IPS-20b (cell line): ENCODE results near the gene NAP1L4.
A peak's percentile ranks its signal among the peaks of the same experiment; 100 is the strongest.

Experiments
- H3K27ac ChIP-seq: one replicate; pipeline ENCODE4 v1.5.1; 2013; ENCODE audit warnings: low read length
- H3K27me3 ChIP-seq: 2 replicates; pipeline ENCODE4 v1.6.1; 2013; ENCODE audit warnings: mild to moderate bottlenecking, low read length, inconsistent platforms; ENCODE audit not compliant: insufficient read depth
- H3K36me3 ChIP-seq: 2 replicates; pipeline ENCODE4 v1.6.1; 2013; ENCODE audit warnings: low read depth, mild to moderate bottlenecking, inconsistent platforms, low read length, moderate library complexity; ENCODE audit not compliant: insufficient read depth
- H3K4me1 ChIP-seq: 2 replicates; pipeline ENCODE4 v1.6.1; 2013; ENCODE audit warnings: mild to moderate bottlenecking, control low read depth, inconsistent platforms, low read length, moderate library complexity; ENCODE audit not compliant: insufficient read depth
- H3K4me3 ChIP-seq: 2 replicates; pipeline ENCODE4 v1.5.1; 2013; ENCODE audit warnings: mild to moderate bottlenecking, low read length, inconsistent platforms
- H3K9ac ChIP-seq: 2 replicates; pipeline ENCODE4 v1.6.1; 2013; ENCODE audit warnings: low read depth, mild to moderate bottlenecking, inconsistent platforms, low read length, moderate library complexity
- H3K9me3 ChIP-seq: 2 replicates; pipeline ENCODE4 v1.6.1; 2013; ENCODE audit warnings: mild to moderate bottlenecking, low read depth, low read length, inconsistent platforms; ENCODE audit not compliant: insufficient read depth

NAP1L4 gene

GRCh38 chr11:2989551-2989950, 2.6 kb downstream of the NAP1L4 start:
- Histone ChIP-seq H3K9me3 (no peaks in the 10 kb centered on the region), H3K4me1 (peaks cover 22% of the 10 kb centered on the region), H3K27ac (no peak overlapping the region), H3K27me3 (no peaks in the 10 kb centered on the region), H3K36me3 (peaks cover 13% of the 10 kb centered on the region), H3K9ac (peak overlapping the region; percentile 95; the same call in 1 of the 2 replicates), H3K4me3 (peak overlapping the region; percentile 100)

- H3K27ac ChIP-seq: no peak overlapping the region
- no peaks in the 10 kb centered on the region for H3K27me3 ChIP-seq
- peaks cover 22% of the 10 kb centered on the region for H3K4me1 ChIP-seq
- peaks cover 17% of the 10 kb centered on the region for H3K36me3 ChIP-seq
- H3K4me3 ChIP-seq: peak overlapping the region; percentile 100
- no peaks in the 10 kb centered on the region for H3K9me3 ChIP-seq
- H3K9ac ChIP-seq: peak overlapping the region; percentile 95; the same call in 1 of the 2 replicates
Measured at GRCh38 chr11:2989006-2989405, 3.1 kb downstream of the NAP1L4 start.

- H3K27ac ChIP-seq: no peak overlapping the region
- H3K36me3 ChIP-seq: peaks cover 17% of the 10 kb centered on the region
- no peaks in the 10 kb centered on the region for H3K27me3 ChIP-seq
- H3K4me3 ChIP-seq: peak overlapping the region; percentile 100
- H3K9me3 ChIP-seq: no peaks in the 10 kb centered on the region
- peaks cover 21% of the 10 kb centered on the region for H3K4me1 ChIP-seq
- peak overlapping the region; percentile 95; the same call in 1 of the 2 replicates for H3K9ac ChIP-seq
Measured at GRCh38 chr11:2987881-2988861, 4.0 kb downstream of the NAP1L4 start.

- peaks cover 23% of the 10 kb centered on the region for H3K36me3 ChIP-seq
- no peaks in the 10 kb centered on the region for H3K9me3 ChIP-seq
- no peak overlapping the region for H3K27ac ChIP-seq
- no peaks in the 10 kb centered on the region for H3K27me3 ChIP-seq
- no peak overlapping the region for H3K4me3 ChIP-seq
- H3K4me1 ChIP-seq: peaks cover 10% of the 10 kb centered on the region
- H3K9ac ChIP-seq: no peak overlapping the region
Measured at GRCh38 chr11:2983908-2984307, 8.2 kb downstream of the NAP1L4 start.

DNA sequence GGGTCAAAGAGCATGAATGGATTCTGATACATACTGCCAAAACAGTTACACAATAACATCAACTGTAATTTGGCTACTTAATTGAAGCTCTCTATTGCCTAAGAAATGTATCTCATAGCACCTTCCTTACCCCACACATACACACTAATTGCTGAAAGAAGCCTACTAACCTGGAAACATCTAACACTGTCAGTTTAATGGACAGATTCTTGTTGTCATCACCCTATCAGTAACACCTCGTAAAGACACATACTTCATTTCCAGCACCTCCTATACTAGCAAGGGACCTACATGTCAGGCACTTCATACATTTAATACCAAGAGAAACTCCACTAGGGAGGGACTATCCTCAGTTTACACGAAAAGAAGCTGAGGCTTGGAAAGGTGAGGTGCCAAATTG, 9.9 kb downstream of the NAP1L4 start:
- Histone ChIP-seq H3K27ac (no peak overlapping the region), H3K9me3 (no peaks in the 10 kb centered on the region), H3K4me3 (no peak overlapping the region), H3K4me1 (no peaks in the 10 kb centered on the region), H3K27me3 (no peaks in the 10 kb centered on the region), H3K9ac (no peak overlapping the region), H3K36me3 (peaks cover 34% of the 10 kb centered on the region)

DNA sequence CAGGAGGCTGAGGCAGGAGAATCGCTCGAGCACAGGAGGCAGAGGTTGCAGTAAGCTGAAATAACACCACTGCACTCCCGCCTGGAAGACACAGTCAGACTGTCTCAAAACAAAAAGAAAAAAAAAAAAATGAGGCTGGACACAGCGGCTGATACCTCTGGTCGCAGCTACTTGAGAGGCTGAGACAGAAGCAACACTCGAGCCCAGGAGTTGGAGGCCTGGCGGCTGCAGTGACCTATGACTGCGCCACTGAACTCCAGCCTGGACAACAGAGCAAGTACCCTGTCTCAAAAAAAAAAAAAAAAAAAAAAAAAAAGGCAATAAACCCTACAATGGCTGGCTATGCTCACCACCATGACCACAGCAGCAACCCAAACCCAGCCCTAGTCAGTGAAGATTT, 11.0 kb downstream of the NAP1L4 start:
- Histone ChIP-seq H3K9ac (no peak overlapping the region), H3K4me1 (no peaks in the 10 kb centered on the region), H3K27ac (no peak overlapping the region), H3K9me3 (no peaks in the 10 kb centered on the region), H3K4me3 (no peak overlapping the region), H3K36me3 (peaks cover 39% of the 10 kb centered on the region), H3K27me3 (no peaks in the 10 kb centered on the region)

GRCh38 chr11:2980168-2980840, 11.8 kb downstream of the NAP1L4 start:
- no peaks in the 10 kb centered on the region for H3K4me1 ChIP-seq
- H3K9me3 ChIP-seq: no peaks in the 10 kb centered on the region
- H3K27me3 ChIP-seq: no peaks in the 10 kb centered on the region
- no peak overlapping the region for H3K27ac ChIP-seq
- peaks cover 48% of the 10 kb centered on the region for H3K36me3 ChIP-seq
- no peak overlapping the region for H3K4me3 ChIP-seq
- H3K9ac ChIP-seq: no peak overlapping the region

DNA sequence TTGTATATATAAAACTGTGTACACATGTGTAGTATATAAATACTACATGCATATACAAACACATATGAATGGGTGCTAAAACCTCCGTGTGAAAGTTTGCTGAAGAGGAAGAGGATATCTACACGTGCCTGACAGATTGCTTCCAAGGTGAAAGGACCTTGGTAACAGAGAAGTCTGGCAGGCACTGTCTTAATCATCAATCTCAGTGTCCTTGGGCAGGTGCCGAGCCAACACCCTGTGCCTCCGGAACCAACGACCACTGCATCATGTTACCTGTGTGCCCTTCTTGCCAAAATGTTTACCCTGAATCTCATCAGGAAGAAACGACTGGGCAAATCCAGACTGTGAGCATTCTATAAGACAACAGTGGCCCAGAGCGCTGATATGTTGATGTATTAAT, 15.0 kb downstream of the NAP1L4 start:
- Histone ChIP-seq H3K27ac (no peak overlapping the region), H3K9ac (no peak overlapping the region), H3K9me3 (no peaks in the 10 kb centered on the region), H3K4me3 (no peak overlapping the region), H3K4me1 (no peaks in the 10 kb centered on the region), H3K27me3 (no peaks in the 10 kb centered on the region), H3K36me3 (peaks cover 73% of the 10 kb centered on the region)

GRCh38 chr11:2976294-2977063, 15.7 kb downstream of the NAP1L4 start:
- H3K9ac ChIP-seq: no peak overlapping the region
- H3K36me3 ChIP-seq: peaks cover 80% of the 10 kb centered on the region
- no peaks in the 10 kb centered on the region for H3K27me3 ChIP-seq
- H3K4me3 ChIP-seq: no peak overlapping the region
- no peaks in the 10 kb centered on the region for H3K9me3 ChIP-seq
- H3K27ac ChIP-seq: no peak overlapping the region
- H3K4me1 ChIP-seq: no peaks in the 10 kb centered on the region

DNA sequence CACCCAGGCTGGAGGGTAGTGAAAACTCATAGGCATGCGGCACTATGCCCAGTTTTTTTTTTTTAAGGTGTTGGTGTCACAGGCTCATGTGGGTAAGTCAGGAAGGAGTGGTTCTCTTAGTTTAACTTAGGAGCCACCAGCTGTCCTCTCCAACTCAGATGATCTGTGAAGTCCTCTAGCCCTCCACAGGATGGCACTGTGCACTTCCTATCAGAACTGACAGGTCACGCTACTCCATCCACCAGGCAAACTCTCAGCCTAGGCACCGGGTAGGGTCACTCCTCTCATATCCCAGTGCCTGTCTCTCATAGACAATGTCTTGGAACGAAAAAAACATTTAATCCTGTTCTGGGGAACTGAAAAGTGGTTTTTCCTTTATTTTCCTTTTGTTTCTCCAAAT, 16.5 kb downstream of the NAP1L4 start:
- Histone ChIP-seq H3K4me1 (no peaks in the 10 kb centered on the region), H3K27ac (no peak overlapping the region), H3K9me3 (no peaks in the 10 kb centered on the region), H3K4me3 (no peak overlapping the region), H3K36me3 (peaks cover 89% of the 10 kb centered on the region), H3K27me3 (no peaks in the 10 kb centered on the region), H3K9ac (no peak overlapping the region)

DNA sequence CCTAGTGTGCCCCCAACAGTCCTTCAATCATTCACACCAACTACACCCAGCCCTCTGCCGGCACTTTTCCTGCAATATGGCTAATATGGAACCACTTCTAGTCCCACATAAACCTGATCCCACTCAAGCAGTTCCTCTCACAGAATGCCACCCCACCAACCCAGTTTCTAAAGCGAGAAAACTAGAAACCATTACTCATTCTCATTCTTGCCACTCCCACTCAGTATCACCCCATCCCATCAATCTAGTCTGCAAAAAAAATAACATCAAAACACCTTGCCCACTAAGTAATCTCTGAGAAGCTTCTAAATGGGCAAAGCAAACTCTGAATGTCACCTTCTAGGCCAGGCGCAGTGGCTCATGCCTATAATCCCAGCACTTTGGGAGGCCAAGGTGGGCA, 17.9 kb downstream of the NAP1L4 start:
- H3K27ac ChIP-seq: no peak overlapping the region
- no peaks in the 10 kb centered on the region for H3K4me1 ChIP-seq
- H3K9me3 ChIP-seq: no peaks in the 10 kb centered on the region
- H3K27me3 ChIP-seq: no peaks in the 10 kb centered on the region
- H3K4me3 ChIP-seq: no peak overlapping the region
- no peak overlapping the region for H3K9ac ChIP-seq
- peaks cover 100% of the 10 kb centered on the region for H3K36me3 ChIP-seq
